NCI-H1436 (cell line): ENCODE measurements around the gene THEM5.
A peak's percentile ranks its signal among the peaks of the same experiment; 100 is the strongest.

ENCODE experiments used
- DNase-seq: peaks from one replicate; lab custom pipeline; 2025; lab: John Stamatoyannopoulos, UW

Gene THEM5

DNA sequence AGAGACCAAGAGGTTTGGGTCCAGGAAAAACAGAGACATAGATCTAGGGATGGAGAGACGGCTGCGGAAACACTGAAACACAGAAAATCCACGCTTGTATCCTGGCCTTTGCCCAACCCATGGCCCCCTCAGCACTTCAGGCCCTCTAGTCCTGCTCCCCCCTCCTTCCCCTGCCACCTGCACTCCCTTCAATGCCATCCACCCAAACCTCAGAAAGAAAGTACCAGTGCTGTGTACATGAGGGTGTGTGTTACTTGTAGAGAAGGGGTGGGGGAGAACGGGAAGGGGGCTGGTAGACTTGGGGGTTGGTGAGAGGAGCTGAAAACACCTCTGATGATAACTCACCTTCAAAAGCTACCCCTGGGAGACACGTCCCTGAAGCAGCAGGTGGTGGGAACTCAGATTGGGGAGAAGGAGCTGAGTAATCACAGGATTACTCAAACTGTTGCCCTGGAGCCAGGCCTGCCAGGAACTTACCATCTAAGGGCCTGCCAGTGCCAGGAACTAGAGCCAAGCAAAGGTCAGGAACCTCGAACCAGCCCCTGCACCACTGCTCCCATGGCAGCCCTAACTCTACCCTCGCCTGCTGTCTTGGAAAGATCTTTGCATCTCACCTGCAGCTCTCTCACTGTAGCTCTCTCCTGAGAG is 33.4 kb downstream of the THEM5 start:
- DNase-seq: no peak

DNA sequence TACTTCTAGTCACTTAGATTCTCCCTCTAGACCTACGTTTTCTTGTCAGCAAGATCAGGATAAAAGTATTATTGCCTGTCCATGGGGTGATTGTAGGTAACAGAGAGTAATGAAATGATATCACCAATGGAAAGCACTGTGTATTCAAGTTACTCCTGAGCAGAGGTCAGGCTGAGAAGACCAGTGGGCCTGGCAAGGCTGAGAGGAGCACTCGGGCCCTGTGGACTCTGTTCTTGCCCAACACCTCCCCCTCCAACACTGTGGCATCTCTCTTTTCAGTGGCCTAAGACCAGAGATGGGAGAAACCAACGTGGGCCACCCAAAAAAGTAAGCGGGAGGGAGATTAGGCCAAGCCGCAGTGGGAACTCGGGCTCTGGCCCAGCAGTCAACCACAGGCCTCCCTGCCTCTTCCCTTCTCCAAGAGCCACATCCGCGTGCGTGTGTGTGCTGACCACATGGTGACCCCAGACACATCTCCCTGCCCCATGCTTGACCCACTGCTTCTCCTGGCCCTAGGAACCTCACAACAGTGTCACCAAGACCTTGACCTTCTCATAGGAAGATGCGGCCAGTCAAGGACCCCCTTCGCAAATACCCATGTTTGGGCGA is 34.2 kb downstream of the THEM5 start:
- no peak for DNase-seq

DNA sequence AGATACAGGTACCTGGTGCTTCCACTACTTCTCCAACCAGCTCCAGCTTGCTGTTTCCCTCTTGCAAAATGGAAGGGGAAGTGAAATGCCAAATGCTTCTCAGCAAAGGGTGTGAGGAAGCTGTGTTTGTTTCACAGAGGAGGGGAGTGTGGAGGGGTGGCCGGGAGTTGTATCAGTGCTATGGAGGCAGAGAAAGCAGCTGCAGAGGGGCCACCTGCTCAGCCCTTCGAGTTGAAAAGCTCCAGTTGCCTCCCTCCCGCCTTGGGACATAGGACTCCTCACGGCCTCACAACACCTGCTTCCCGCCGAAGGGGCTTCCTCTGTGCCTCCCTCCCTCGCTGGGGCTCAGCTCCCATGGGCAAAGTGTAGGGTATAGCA is 36.2 kb downstream of the THEM5 start:
- DNase-seq: peak; percentile 43

DNA sequence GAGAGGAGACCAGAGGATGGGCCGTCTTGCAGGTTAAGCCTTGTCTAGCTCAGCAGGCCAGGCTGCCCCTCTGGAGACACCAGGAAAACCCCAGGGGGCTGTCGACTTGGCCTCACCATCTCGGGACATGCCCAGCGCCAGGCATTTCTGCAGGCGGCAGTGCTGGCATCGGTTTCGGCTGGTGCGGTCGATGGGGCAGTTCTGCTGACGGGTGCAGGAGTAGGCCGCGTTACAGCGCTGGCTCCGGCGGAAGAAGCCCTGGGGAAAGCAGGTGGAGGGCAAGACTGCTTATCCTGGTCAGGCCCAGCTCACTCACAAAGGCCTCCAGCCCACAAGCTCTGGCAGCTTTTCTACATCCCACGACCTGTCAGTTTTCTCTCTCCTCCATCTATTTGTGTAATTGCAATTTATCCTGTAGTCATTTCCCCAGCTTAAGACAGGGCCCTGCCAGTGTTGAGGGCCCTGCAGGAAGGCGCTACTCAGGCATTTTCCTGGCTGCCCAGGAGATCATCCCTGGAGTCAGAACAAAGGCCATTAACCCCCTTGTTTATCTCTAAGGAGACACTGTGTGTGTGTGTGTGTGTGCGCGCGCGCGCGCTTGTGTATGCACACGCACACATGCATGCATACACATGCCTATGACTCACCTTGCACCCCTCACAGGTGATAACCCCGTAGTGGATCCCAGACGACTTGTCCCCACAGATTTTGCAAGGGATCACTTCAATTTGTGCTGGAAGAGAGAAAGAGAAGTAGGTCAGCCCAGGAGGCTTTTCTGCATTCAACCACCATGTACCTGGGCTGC is 36.8 kb downstream of the THEM5 start:
- peak; percentile 27 for DNase-seq

DNA sequence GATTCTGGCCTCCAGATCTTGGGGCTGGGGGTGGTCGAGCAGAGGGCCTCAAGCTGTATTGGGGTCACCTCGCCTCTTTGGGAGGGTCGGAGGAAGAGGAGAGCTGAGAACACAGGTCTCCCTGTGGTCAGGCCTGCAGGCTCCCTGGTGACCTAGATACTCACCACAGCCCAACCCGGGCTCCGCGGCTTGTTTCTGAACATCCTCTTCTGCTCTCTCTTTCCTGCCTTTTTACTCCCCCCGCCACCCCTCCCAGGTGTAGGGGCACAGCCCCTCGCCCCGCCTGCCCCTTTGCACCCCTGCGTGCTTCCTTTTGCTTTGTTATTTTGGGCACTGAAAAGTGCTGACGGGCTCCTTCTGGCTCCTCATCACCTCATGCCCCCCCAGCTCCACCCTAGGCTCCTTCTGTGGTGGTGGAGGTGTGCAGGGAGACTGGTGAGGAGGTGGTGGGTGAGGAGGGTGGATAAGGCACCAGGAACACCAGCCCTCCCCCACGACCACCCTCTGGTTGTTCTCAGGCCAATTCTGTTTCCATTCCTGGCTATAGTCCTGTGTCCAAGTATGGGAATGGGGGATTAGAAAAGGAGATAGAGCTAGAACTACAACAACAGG is 37.7 kb downstream of the THEM5 start:
- no peak for DNase-seq

DNA sequence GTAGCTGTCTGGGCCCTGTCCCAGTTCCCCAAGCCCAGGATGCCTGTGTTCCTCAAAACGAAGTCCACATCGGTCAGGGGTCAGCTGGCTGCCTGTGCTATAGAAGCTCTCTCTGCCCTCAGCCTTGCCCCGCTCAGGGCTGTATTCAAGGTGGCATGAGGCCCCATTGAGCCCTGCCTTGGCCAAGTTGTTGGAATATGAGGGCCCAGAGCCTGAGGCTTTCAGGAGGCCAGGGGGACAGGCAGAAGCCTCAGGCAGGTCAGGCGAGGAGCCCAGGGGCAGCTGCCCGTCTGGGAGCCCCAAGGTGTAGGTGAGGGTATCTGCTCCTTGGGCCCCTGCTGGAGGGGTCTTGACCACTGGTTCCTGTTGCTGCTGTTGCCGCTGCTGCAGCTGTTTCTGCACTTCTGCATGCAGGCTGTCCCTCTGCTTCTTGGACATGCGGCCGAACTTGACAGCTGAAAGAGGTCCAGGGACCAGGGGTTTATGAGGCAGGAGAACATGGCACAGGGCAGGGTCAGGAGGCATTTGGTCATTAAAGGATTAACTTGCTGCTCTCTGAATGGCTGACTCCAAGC is 38.5 kb downstream of the THEM5 start:
- DNase-seq: no peak

- DNase-seq: no peak
Observed at GRCh38 chr1:151814426-151814825, 39.1 kb downstream of the THEM5 start.

GRCh38 chr1:151813271-151813977 is 40.1 kb downstream of the THEM5 start:
- DNase-seq: no peak

- no peak for DNase-seq
Observed at GRCh38 chr1:151811181-151811580, 42.3 kb downstream of the THEM5 start.

- no peak for DNase-seq
Observed at GRCh38 chr1:151809985-151810556, 43.4 kb downstream of the THEM5 start.

GRCh38 chr1:151809290-151809984 is 44.1 kb downstream of the THEM5 start:
- no peak for DNase-seq

GRCh38 chr1:151807766-151808165 is 45.7 kb downstream of the THEM5 start:
- no peak for DNase-seq

DNA sequence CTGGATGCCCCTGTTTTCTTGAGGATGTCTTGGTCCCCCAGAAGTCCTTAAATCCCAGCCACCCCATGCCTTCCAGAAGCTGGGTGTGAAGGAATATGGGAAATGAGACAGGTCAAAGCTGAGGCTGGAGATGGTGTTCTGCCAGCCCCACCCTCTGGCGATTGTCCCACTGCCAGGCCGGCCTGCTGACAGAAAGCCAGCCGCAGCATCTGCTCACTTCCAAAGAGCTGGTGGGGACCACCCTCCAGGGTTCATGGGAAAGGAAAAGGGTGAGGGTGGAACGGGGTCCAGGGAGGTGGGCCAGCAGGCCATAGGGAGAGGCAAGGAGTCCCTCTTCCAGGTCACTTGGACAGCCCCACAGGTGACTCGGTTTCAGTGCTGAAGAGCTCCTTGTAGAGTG is 46.4 kb downstream of the THEM5 start:
- DNase-seq: no peak

GRCh38 chr1:151806170-151806569 is 47.3 kb downstream of the THEM5 start:
- no peak for DNase-seq

- DNase-seq: no peak
Observed at GRCh38 chr1:151805066-151805820, 48.3 kb downstream of the THEM5 start, which contains the start of gene LINGO4. TSS of gene LINGO4 (minus strand) at chr1:151805419. CDS start at chr1:151802704, 2,715 bp downstream.

- no peak for DNase-seq
Observed at GRCh38 chr1:151803915-151804314, 49.6 kb downstream of the THEM5 start.

GRCh38 chr1:151803164-151803563 is 50.3 kb downstream of the THEM5 start:
- no peak for DNase-seq

- DNase-seq: no peak
Observed at GRCh38 chr1:151802372-151802771, 51.1 kb downstream of the THEM5 start.

- DNase-seq: no peak
Observed at GRCh38 chr1:151801846-151802245, 51.7 kb downstream of the THEM5 start.

DNA sequence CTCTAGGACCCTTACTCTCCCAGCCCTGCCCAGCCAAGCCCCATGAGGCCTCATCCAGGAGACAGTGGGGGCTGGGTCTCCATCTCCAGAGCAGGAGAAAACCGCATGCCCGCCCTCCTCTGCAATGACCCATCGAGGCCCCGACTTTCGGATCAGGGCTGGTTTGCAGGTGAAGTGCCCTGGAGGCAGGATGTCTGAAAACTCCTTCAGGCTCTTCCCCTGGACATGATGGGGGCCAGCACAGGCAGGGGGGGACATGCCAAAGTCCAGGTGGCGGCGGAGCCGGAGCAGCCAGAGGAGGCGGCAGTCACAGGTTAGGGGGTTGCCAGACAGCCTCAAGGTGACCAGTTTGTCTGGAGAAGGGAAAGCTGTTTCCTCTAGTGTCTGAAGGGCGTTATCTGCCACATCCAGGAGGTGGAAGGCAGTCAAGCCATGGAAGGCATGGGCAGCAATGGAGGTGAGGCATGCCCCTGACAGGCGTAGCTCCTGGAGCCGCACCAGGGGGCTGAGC is 52.1 kb downstream of the THEM5 start:
- no peak for DNase-seq
